NCI-H510A treated with DMSO at 0.1 percent for 48 hours (cell line): ENCODE measurements around the gene RAB44.

ENCODE experiments used
- DNase-seq: peaks from one replicate; lab custom pipeline; 2025; lab: John Stamatoyannopoulos, UW

RAB44 gene

DNA sequence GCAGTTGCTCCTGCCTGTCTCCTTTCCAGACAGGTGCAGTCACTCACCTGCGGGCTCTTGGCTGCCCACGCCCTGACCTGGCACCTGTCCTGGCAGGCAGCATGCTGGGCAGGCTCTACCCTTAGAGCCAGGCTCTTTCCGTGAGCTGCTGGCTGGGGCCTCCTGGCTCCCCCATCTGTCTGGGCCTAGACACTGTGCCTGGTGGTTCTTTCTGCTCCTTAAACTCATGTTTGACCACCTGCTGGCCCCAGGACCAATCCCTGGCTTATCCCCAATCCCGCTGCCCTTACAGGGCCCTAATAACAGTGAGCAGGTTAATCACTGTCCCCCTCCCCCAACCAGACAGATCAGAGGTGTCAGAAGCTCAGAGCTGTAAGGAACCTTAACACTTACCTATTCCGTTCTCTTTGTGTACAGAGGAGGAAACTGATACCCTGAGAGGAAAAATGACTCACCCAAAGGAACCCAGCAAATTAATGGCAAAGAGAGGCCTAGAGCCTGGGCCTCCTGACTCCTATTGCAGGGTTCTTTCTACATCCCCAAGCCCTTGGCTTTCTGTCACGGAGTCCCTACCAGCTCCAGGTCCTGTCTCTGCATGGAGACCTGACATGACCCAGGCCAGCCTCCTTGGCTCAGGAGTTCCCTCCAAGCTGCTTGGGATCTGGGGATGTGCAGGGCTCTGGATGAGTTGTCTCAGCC, 54.7 kb downstream of the RAB44 start:
- DNase-seq, result peak; percentile 82

DNA sequence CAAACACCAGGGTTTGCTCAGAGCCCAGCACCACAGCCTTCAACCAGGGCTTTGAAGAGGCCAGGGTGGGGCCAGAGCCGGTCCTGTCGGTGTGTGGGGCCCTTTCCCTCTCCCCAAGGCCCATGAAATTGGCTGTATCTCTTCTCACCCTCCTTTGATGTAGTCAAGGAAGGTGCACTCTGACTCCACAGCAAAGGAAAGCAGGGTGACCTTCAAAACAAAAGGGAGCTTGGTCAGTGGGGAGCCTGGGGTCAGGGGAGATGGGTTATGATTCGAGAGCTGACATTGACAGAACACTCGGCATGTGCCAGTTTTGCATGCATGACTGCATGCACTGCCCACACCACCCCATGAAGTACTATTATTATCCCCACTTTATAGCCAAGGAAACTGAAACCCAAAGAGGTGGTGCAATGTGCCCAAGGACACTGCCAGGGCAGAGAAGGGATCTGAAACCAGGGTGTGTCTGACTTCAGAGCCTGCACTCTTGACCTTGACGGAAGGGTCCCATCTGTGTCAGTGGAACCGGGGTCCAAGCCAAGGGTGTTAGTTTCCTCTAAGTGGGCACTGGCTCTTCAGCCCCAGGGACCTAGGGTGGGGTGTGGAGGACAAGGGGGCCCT, 55.4 kb downstream of the RAB44 start:
- peak; percentile 55 for DNase-seq

DNA sequence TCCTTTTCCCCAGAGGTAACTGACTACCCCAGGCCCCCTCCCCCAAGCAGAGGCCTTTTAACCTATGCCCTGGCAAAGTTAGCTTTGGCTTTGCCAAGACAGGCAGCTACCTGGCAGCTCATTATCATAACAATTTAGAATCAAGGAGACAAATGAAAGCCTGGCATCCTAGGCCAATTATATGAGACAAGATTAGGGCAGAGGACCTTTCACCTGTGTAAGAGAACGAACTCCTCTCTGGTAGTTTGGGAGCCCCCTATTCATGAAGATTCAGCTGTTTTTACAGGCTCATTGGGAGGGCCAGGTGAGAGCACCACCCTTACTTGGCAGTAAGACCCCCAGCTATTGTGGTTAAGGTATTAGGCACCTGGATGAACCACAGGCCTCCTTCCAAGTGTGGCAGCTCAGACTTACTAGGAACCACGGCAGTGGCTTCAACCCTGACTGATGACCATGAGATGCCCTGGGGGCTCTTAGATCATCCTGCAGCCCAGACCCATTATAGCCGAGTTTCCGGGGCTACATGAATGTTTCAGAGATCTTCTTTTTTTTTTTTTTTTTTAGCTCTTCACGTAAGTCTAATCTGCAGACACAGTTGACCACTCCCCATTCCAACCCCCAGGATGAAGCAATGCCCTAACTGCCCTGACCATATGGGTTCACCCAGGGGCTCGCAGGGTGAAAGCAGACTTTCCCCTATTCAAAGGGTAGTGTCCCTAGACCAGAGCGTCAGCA, 56.2 kb downstream of the RAB44 start:
- no peak for DNase-seq

DNA sequence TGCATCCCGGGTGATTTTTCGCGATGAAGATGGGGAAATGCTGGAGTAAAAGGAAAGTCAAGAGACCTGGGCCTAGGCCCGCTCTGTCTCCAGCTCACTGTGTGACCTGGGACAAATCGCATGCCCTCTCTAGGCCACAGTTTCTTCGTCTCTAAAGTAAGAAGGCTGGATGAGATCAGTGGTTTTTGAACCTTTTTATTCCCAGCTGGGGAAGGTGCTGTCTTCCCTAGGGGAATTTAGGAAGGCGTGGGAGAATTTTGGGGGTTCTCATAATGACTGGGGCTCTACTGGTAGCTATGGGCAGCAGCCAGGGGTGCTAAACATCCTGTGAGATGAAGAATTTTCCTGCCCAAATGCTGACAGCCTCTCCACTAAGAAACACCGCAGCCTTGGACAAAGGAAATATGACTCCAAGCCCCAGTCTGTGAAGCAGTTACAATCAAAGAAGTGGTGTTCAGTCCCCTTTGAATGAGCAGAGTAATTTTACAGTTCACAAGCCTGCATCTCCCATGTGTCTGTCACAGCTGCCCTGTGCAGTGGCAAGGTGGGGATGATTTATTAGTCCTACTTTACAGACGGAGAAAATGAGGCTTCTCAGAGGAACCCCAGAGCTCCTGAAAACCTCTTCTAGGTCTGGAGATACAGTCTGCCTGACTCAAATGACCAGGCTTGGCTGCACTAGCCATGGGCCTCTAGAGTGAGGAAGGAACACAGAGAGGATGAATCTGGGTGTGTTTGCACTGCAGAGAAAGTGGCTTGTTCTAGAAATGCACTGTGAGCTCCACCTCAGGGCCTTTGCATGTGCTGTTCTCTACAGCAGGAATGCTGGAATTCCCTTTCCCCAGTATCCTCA, 57.2 kb downstream of the RAB44 start:
- peak; percentile 56 for DNase-seq

DNA sequence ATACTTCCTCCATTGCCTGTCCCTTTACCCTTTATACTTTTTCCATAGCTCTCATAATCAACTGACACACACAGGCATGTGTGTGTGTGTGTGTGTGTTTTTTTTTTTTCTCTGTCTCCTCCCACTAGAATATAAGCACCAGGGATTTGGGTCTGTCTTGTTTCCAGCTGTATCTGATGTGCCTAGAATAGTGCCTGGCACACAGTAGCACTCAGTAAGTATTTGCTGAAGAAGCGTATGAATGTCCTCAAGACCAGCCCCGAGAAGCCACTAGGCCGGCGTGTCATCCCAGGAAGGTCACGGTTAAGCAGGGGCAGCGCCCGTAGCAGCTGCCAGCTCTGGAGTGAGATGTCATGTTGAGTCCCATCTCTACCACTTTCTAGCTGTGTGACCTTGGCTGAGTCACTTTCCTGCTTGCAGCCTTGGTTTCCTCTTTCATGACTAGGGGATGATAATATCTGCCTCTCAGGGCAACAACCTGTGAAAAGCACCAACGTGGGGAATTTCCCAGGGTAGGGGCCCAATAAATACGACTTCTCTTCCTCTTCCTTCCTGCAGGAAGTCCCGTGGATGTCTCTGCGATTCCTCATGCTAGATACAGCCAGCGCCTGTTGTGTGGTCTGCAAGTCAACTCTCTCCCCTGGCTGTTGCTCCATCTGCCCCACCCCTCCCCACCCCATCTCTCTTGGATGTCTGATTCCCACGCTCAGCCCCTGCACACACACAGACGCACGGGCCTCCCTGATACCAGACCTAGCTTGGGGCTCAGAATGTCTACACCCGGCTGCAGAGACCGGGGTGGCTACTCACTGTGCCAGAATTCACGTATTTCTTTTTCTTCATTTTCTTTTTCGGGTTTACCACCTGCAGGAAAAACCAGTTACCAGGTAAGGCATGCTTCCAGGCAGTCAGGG, 58.1 kb downstream of the RAB44 start:
- DNase-seq, result no peak

DNA sequence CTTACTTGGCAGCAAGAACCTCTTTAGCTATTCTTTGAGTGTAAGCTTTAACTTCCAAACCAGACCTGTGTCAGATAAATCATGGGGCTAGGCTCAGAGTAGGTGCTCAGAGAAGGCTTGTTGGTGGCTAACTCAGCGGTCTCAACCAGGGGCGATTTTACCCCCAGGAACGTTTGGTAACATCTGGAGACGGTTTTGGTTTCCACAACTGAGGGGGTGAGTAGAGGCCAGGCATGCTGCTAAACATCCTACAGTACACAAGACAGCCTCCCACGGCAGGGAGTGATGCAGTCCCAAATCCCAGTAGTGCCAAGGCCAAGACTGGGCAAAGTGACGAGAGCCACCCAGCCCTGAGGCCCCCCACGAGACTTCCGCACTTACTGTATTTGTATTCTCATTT, 59.2 kb downstream of the RAB44 start:
- DNase-seq, result no peak

DNA sequence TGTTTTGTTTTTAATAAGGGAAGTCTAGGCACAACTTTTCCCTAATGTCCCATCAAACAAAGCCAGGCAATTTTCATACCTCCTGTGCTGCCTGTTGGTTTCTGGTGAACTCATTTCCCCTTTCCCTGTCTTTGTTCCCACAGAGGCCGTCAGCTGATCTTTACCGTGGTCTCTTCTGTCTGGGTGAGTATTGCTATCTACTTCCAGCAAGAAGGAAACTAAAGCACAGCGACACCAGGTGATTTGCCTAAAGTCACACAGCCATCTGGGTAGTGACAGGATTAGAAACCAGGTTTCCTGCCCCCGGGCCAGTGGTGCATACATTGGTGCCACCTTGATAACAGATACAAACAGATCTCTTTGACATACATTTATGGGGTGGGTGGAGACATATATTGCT, 59.6 kb downstream of the RAB44 start:
- no peak for DNase-seq

DNA sequence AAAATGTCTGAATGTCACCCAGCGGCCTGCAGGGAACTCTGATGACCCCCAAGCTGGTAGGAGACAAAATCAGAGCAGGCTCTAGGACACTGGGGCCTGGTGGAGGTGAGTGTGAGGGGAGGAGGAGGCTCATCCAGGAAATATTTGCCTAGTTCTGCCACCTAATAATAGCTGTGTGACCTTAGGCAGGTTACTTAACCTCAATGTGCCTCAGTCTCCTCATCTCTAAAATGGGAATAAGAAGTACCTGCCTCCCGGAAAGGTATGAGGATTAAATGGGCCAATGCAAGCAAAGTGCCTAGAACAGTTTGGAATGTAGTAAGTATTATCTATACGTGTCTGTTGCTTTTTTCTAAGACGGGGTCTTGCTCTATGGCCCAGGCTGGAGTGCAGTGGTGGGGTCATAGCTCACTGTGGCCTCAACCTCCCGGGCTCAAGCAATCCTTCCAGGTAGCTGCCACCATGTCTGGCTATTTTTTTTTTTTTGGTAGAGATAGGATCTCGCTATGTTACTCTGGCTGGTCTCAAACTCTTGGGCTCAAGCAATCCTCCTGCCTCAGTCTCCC, 60.4 kb downstream of the RAB44 start:
- no peak for DNase-seq

DNA sequence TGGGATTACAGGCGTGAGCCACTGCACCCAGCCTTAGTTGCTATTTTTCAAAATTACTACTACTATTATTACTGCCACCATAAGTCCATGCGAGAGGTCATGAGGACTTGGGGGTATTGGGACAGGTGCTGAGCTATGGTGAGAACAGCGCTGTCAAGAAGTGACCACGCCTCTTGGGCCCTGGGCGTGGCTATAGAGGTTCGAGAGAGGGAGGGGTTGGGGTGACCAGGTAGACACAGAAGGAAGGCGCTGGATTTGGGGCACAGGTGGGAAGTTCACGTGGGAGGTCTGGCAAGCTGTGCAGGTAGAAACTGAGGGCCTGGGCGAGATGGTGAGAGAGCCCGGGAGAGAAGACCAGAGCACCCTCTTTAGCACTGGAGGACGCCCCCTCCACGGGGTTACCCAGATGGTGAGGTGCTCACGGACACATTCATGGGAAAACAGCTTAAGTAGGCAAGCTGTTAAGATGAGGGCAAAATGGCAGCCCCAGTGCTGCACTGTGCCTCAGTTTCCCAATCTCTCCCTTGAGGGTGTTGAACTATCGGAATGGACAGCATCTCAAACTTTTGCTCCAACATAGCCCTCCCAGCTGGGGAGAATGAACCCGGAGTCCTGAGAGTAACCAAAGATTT, 61.0 kb downstream of the RAB44 start:
- DNase-seq, result no peak

DNA sequence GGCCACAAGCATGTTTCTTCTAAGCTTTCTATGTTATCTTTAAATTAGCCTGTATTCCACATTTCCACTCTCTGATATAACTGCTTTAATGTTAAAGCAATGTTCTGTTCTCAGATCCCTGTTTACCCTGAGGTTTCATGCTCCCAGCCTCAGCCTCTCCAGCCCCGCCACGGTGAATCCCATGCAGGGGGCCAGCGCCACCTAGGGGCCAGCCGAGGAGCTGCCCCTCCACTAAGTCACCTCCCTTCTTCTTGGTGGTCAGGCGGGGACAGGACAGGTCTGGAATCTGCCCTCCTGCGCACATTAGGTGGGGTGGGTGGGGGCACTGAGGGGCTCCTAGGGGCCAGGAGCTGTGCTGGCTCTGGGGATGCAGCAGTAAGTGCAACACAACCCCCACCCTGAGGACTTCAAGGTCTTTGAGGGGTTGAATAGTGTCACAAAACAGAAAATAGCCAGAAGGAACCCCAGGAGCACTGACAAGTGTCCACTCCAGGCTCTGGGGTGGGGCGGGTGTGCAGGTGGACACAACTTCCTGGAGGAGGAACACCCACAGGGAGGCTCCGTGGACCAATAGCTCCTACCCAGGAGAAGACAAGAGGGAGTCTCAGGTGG, 61.6 kb downstream of the RAB44 start:
- peak; percentile 92 for DNase-seq

DNA sequence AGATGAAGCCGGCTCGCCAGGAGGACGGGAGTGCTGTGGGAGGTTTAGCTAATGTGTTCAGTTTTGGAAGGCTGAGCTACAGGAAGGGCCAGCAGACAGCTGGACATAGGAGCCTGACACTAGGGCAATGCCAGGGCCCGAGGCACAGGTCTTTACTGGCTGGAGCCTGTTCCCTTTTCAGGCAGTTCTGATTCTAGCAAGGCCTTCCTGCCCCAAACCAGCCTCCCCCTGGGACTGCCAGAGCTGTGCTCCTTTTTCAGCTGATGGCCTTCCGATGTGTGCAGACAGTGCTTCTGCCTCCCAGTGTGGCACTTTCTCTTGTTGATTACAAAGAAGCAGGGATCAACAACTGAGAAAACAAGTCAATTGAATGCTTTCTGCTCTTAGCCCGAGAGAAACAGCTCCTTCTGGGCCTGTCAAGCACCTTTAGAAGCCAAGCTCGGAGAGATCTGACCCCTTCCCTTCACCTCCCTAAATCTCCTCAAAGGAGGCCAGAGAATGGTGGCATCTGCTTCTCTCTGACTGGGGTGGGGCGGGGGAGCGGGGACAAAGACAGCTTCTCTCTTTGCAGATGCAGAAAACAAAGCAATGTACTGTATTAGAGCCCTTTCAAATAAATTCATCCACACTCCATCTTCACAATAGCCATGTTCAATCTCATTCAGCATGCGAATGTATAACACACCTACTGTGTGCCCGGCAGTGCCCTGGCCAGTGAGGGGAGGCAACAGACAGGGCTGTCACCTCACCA, 63.2 kb downstream of the RAB44 start:
- no peak for DNase-seq

DNA sequence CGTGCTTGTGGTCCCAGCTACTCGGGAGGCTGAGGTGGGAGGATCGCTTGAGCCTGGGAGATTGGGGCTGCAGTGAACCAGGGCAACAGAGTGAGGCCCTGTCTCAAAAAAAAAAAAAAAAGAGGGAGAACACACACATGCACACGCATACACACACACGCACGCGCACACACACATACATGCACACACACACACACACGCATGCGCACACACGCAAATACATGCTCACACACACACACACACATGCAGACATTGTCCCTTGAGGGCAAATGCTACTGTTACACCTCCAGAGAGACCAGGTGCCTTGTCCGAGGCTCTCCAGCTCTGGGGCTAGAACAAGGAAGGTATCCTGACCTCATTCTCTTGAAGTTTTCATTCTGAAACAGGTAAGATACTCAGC, 64.5 kb downstream of the RAB44 start:
- no peak for DNase-seq

DNA sequence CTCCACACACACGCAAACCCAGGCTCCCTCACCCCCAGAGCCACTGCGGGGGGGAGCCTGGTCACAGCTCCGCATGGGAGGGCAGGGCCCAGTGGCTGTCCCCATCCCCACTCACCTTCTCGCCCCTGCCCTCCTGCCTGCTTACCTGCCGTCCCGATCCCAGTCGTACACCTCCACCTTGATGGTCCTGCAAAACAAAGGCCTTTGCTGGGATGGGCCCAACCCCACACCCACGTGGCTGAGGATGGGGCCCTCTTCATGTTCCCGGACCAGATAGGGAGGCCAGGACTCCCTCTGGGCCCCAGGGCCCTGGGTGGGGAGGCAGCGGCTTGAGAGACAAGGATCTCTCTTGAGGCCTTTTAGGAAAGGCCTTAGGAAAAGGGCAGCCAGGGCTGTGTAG, 67.6 kb downstream of the RAB44 start:
- DNase-seq, result no peak

DNA sequence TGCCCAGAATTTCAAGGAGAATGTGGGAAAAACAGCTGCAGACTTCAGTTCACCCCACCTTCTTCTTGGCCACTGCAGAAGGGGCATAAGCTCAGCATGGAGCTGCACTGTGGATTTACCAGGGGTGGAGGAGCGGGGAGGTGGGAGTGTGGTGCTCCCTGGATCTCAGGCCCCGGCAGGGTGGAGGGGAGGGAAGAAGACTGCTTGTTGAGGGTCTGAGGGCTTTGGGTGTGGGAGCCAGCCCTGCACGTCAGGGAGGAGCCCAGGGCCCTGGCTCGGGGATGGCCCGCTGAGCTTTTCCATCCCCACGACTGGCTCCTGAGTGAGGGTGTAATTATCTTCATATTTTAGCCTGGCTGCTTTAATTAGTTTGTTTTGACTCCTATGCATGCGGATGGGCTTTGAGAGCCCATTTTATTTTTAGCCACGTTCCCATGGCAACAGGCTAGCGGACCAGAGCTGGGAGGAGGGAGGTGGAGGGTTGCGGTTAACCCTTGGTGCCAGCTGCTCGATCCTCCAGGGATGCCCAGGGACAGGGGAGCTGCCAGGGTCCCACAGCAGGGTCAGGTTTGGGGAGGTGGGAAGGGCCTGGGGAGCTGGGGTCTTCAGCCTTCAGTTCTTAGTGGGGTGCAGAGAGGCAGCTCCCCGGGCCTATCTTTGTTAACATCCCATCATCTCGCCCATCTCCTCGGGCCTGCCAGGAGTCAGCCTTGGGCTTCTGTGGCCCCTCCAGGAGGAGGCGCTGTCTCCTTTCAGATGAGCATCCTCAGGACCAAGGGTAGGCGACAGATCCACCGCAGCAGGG, 68.2 kb downstream of the RAB44 start:
- DNase-seq, result peak; percentile 85

DNA sequence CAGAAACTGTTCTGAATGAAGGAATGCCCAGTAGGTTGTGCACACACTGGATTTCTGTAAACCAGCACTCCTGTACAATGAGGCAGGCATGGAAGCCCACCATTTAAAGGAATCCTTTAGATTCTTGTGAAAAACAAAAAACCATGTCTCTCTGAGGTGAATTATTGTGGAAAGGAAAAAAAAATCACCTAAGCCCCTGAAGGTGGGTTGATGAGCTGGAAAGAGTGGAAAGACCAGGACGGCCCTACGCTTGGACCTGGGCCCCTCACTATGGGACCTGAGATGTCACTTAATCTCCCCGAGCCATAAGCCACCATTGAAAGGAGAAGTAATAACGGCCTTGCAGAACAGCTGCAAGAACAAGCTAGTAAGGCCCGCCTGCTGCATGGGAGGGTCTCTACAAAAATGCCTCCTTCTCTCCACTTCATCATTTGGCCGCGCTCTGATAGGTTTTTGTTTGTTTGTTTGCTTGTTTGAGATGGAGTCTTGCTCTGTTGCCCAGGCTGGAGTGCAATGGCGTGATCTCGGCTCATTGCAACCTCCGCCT, 68.8 kb downstream of the RAB44 start:
- no peak for DNase-seq

DNA sequence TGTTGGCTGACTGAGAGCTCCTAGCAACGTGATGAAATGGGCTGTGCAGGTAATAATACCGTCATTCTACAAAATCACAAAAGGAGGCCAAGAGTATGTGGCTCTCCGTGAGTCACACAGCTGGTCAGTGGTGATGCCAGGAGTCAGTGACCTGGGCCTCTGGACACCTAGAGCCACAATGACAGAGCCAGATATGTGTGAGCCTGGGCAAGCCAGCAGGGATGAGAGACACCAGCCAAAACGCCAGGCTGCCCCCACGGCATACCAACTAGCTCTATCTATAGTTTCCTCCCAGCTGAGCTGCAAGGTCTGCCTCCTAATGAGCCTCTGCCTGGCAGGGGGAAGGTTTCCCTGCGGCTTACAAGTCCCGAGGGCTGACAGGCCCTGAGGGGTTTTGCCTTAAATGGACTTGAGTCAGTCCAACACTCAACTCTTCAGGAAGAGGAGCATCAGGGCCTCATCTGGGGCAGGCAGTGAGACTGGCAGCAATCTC, 71.6 kb downstream of the RAB44 start:
- DNase-seq, result no peak

DNA sequence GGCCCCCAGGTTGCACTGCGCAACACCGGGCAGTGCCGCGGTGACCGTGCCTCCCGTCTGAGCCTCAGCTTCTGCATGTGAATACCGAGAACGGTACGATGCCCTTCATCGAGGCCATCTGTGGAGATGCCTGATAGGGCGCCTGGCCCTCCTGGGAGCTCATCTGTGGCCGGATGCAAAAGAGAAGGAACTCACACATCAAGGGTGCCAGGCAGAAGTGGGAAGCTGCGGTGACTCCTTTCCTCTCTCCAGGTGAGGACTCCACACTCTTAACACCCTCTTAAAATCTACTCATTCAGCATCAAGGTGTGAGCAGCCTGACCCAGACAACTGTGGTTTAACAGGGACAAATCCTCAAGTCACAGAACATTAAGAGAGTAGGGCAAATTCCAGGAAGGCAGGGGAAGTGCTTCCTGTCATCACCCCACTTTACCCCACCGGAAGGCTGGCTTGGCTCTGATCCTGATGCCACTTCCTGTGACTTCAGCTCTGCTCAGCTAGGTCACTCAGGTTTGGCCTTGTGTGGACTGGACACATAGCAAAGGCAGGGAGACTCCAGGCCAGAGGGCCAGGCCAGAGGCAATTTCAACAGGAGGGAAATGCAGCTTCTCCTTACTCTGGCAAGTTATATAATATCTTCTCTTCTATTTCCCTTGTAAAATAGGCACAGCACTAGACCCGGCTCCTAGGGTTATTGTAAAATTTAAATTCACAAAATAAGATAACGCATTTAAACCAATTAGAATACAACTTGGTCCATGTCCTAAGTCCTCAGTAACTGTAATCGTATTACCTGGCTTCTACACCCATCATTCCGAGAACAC, 72.3 kb downstream of the RAB44 start:
- no peak for DNase-seq
